A673 (cell line): Measurements from ENCODE around the gene P2RY13. TPM values are rescaled to one million over a fixed set of nuclear protein-coding genes. Genes with fewer than 3 reads are reported as not detected.

ENCODE experiments used
- BruUV-seq: library from RNA; stranded (reverse); fragments of 400-500 nt; replicated peaks from 2 replicates; lab custom pipeline; 2021; lab: Mats Ljungman, UMichigan
- CTCF ChIA-PET: fragments of 300-600 bp; sonication (Branson Sonifier 250); formaldehyde crosslinking; loops from one replicate; lab custom pipeline; 2022; ENCODE audit warnings: antibody characterized with exemption; lab: Charles Lee
- POLR2A ChIA-PET: fragments of 300-600 bp; sonication (Branson Sonifier 250); formaldehyde crosslinking; loops from one replicate; lab custom pipeline; 2022; ENCODE audit warnings: antibody characterized with exemption; ENCODE audit not compliant: low non-redundant PET; lab: Charles Lee
- DNase-seq: peaks from one replicate; pipeline ENCODE4 v3.0.0-alpha.2; 2015; ENCODE audit warnings: low spot score
- H3K27ac ChIP-seq: fragments of 200-600 bp; sonication (generic); 2 replicates; pipeline ENCODE4 v1.5.1; 2016; ENCODE audit warnings: mixed run types, low read depth, mild to moderate bottlenecking, mixed read lengths, antibody characterized with exemption, low read length; ENCODE audit not compliant: poor library complexity, severe bottlenecking
- H3K27me3 ChIP-seq: fragments of 200-600 bp; sonication (generic); replicated peaks from 2 replicates; pipeline ENCODE4 v1.6.1; 2017; ENCODE audit warnings: mixed run types, low read depth, mild to moderate bottlenecking, mixed read lengths, antibody characterized with exemption, low read length; ENCODE audit not compliant: insufficient read depth, poor library complexity
- H3K36me3 ChIP-seq: fragments of 200-600 bp; sonication (generic); 2 replicates; pipeline ENCODE4 v1.6.1; 2016; ENCODE audit warnings: mixed run types, mild to moderate bottlenecking, mixed read lengths, antibody characterized with exemption, low read length; ENCODE audit not compliant: insufficient read depth, poor library complexity, severe bottlenecking
- H3K4me1 ChIP-seq: fragments of 200-600 bp; sonication (generic); 2 replicates; pipeline ENCODE4 v1.6.1; 2017; ENCODE audit warnings: mixed run types, mild to moderate bottlenecking, mixed read lengths, antibody characterized with exemption, low read length; ENCODE audit not compliant: insufficient read depth, poor library complexity, severe bottlenecking
- H3K4me3 ChIP-seq: fragments of 200-600 bp; sonication (generic); 2 replicates; pipeline ENCODE4 v1.5.1; 2016; ENCODE audit warnings: low read depth, mixed run types, mild to moderate bottlenecking, mixed read lengths, low read length; ENCODE audit not compliant: poor library complexity, severe bottlenecking
- H3K9me3 ChIP-seq: fragments of 200-600 bp; sonication (generic); 2 replicates; pipeline ENCODE4 v1.6.1; 2016; ENCODE audit warnings: mixed run types, low read depth, mild to moderate bottlenecking, mixed read lengths, antibody characterized with exemption, low read length; ENCODE audit not compliant: poor library complexity, severe bottlenecking
- CTCF ChIP-seq: fragments of 300-800, 200-600 bp; sonication (generic); conservative IDR thresholded peaks from 2 replicates; pipeline ENCODE4 v1.5.1; 2017; ENCODE audit warnings: low read depth, mild to moderate bottlenecking, antibody characterized with exemption, low read length, moderate library complexity, mixed read lengths
- EZH2 ChIP-seq: fragments of 200-600 bp; sonication (generic); IDR thresholded peaks from 2 replicates; pipeline ENCODE4 v1.6.1; 2017; ENCODE audit warnings: borderline replicate concordance, low read depth, mild to moderate bottlenecking, mixed read lengths, antibody characterized with exemption, low read length; ENCODE audit not compliant: poor library complexity, severe bottlenecking
- intact Hi-C: fragments of 100-400 bp; cut with micrococcal nuclease; formaldehyde crosslinking; loops from one replicate; pipeline ENCODE4 v1.10.0; 2022; ENCODE audit not compliant: unreplicated experiment
- total RNA-seq: library from RNA; stranded (reverse); gene quantifications from 2 replicates; pipeline ENCODE4 v1.2.3, GENCODE V29; 2021

P2RY13 gene
- total RNA-seq, 1 experiment from 2014 or later: not detected

GRCh38 chr3:151371526-151371925, 42.2 kb upstream of the P2RY13 start:
- H3K9me3 ChIP-seq: no peaks in the 10 kb centered on the region
- H3K4me1 ChIP-seq: no peaks in the 10 kb centered on the region
- no peak overlapping the region for H3K27ac ChIP-seq
- DNase-seq: no peak
- H3K36me3 ChIP-seq: no peaks in the 10 kb centered on the region
- no peak overlapping the region for H3K4me3 ChIP-seq
- POLR2A ChIA-PET: no interaction called here
- BruUV-seq: no TSS peak
- H3K27me3 ChIP-seq: no peaks in the 10 kb centered on the region
- intact Hi-C loops: no loop called here
- CTCF ChIA-PET: no interaction called here
- TF ChIP-seq CTCF (no peak), EZH2 (no peak)

GRCh38 chr3:151367448-151367847, 38.1 kb upstream of the P2RY13 start:
- POLR2A ChIA-PET: no interaction called here
- intact Hi-C loops: loop anchor here (2.0 kb wide), 1 partner anchor 471 kb away; no protein-coding TSS in a partner anchor

GRCh38 chr3:151366993-151367392, 37.6 kb upstream of the P2RY13 start:
- Histone ChIP-seq H3K36me3 (no peaks in the 10 kb centered on the region), H3K4me3 (no peak overlapping the region), H3K27me3 (no peaks in the 10 kb centered on the region), H3K9me3 (no peaks in the 10 kb centered on the region), H3K27ac (no peak overlapping the region), H3K4me1 (no peaks in the 10 kb centered on the region)
- BruUV-seq: no TSS peak
- ChIA-PET POLR2A (no interaction called here), CTCF (no interaction called here)
- intact Hi-C loops: loop anchor here (2.0 kb wide), 1 partner anchor 472 kb away; no protein-coding TSS in a partner anchor
- DNase-seq: no peak
- TF ChIP-seq CTCF (no peak), EZH2 (no peak)

More at GRCh38 chr3:151367448-151367847, 38.1 kb upstream of the P2RY13 start:
- no peak overlapping the region for H3K27ac ChIP-seq
- no peaks in the 10 kb centered on the region for H3K27me3 ChIP-seq
- H3K9me3 ChIP-seq: no peaks in the 10 kb centered on the region
- BruUV-seq: no TSS peak
- no peaks in the 10 kb centered on the region for H3K4me1 ChIP-seq
- TF ChIP-seq CTCF: no peak
- no peak for TF ChIP-seq EZH2
- H3K4me3 ChIP-seq: no peak overlapping the region
- no peak for DNase-seq
- CTCF ChIA-PET: no interaction called here
- no peaks in the 10 kb centered on the region for H3K36me3 ChIP-seq
